ENCODE measurements around the gene AEBP1.

DNA sequence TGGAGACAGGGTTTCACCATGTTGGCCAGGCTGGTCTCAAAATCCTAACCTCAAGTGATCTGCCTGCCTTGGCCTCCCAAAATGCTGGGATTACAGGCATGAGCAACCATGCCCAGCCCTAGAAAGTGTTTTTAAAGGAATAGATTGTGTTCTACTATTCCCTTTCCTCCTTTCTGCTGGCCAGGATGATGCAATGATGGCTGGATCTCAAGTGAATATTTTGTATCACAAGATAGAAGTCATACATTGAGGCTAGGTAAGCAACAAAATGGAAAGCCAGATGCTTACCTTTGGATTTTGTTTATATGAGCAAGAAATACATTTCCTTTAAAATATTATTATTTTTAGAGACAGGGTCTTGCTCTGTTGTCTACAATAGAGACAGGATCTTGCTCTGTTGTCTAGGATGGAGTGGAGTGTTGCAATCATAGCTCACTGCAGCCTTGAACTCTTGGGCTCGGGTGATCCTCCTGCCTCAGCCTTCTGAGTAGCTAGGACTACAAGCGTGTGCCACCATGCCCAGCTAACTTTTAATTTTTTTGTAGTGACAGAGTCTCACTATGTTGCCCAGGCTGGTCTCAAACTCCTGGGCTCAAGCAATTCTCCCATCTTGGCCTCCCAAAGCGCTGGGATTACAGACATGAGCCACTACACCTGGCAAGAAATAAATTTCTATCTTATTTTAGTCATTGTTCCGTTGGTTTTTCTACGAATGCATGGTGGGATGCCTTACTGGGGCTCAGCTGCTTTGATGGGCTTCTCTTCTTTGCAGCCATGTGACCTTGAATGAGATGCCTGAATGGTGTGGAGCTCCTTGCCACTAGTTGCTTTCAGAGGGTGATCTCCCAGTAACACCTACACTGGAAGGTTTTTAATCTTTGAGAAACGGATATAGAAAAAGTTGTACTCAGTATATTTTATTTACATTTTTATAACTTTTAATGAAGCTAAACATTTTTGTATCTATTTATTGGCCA lies 5.8 kb upstream of the AEBP1 start:
- TF ChIP-seq, protein P1, sequence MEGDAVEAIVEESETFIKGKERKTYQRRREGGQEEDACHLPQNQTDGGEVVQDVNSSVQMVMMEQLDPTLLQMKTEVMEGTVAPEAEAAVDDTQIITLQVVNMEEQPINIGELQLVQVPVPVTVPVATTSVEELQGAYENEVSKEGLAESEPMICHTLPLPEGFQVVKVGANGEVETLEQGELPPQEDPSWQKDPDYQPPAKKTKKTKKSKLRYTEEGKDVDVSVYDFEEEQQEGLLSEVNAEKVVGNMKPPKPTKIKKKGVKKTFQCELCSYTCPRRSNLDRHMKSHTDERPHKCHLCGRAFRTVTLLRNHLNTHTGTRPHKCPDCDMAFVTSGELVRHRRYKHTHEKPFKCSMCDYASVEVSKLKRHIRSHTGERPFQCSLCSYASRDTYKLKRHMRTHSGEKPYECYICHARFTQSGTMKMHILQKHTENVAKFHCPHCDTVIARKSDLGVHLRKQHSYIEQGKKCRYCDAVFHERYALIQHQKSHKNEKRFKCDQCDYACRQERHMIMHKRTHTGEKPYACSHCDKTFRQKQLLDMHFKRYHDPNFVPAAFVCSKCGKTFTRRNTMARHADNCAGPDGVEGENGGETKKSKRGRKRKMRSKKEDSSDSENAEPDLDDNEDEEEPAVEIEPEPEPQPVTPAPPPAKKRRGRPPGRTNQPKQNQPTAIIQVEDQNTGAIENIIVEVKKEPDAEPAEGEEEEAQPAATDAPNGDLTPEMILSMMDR (conservative IDR thresholded peaks at IDR 0.05 in 1 of 2, IDR thresholded peaks at IDR 0.05 in 1 of 2; ENCODE audit: low read depth in 1 of 2, low read length in 2 of 2), result no peak
- TF ChIP-seq EZH2 (IDR thresholded peaks at IDR 0.05; ENCODE audit: low read length, missing control alignments), result no peak

Measured in fibroblast of lung (primary cell).